ENCODE data around the gene CEP350. TPM values are rescaled to one million over a fixed set of nuclear protein-coding genes. Genes with fewer than 3 reads are reported as not detected.

Gene CEP350
- total RNA-seq, 1 experiment from 2014 or later = 41.1 TPM

- intact Hi-C loops (cut with micrococcal nuclease; ENCODE audit: unreplicated experiment) = no loop called here
Measured at GRCh38 chr1:179966551-179966950, 11.9 kb downstream of the CEP350 start.

DNA sequence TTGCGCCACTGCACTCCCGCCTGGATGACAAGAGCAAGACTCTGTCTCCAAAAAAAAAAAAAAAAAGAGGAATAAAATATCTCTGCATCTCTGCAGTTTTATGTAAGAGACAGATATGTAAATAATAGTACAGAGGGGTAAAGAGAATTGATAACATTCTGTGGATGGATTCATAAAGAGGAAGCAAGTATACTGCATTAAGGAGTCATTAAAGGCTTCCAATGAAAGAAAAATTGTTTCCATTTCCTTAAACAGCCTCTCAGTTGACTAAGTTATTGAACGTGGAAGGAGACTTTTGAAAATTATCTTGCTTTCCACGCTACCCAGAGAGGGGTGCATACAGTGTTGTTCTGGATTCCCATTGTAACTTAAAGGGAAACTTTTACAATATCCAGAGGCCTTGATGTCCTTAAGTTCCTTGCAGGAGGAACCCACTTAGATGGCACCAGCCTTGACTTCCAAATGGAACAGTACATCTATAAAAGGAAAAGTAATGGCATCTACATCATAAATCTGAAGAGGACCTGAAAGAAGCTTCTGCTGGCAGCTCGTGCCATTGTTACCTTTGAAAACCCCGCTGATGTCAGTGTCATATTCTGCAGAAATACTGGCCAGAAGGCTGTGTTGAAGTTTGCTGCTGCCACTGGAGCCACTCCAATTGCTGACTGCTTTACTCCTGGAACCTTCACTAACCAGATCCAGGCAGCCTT lies 13.8 kb downstream of the CEP350 start:
- POLR2A ChIA-PET = no interaction called here
- Histone ChIP-seq H3K27ac (ENCODE audit: low read length) (no peak overlapping the region), H3K9me3 (ENCODE audit: control insufficient read depth, insufficient read depth, low read depth, low read length) (peaks cover 9% of the 10 kb centered on the region; the same call in 1 of the 2 replicates), H3K4me1 (ENCODE audit: control insufficient read depth, insufficient read depth, low read length) (0 out of 2 replicates have a peak, but pooled peaks cover 3% of the 10 kb centered on the region), H3K27me3 (ENCODE audit: control insufficient read depth, insufficient read depth, low read length) (no peaks in the 10 kb centered on the region), H3K4me3 (ENCODE audit: low read depth in 2 of 2, low read length in 2 of 2) (no peak overlapping the region), H3K36me3 (ENCODE audit: control insufficient read depth, insufficient read depth, low read length) (no peaks in the 10 kb centered on the region)
- no peak for TF ChIP-seq TCF7L2 (IDR thresholded peaks at IDR 0.05; ENCODE audit: low read depth, low read length)
- TF ChIP-seq POLR2AphosphoS5 (IDR thresholded peaks at IDR 0.05; ENCODE audit: low read depth, low read length) = no peak
- TF ChIP-seq, protein P1, sequence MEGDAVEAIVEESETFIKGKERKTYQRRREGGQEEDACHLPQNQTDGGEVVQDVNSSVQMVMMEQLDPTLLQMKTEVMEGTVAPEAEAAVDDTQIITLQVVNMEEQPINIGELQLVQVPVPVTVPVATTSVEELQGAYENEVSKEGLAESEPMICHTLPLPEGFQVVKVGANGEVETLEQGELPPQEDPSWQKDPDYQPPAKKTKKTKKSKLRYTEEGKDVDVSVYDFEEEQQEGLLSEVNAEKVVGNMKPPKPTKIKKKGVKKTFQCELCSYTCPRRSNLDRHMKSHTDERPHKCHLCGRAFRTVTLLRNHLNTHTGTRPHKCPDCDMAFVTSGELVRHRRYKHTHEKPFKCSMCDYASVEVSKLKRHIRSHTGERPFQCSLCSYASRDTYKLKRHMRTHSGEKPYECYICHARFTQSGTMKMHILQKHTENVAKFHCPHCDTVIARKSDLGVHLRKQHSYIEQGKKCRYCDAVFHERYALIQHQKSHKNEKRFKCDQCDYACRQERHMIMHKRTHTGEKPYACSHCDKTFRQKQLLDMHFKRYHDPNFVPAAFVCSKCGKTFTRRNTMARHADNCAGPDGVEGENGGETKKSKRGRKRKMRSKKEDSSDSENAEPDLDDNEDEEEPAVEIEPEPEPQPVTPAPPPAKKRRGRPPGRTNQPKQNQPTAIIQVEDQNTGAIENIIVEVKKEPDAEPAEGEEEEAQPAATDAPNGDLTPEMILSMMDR (IDR thresholded peaks at IDR 0.05) = no peak
- intact Hi-C loops (cut with micrococcal nuclease; ENCODE audit: unreplicated experiment) (no loop called here), in situ Hi-C loops (cut with HindIII; ENCODE audit: low pct_unique_long_range_greater_than_20kb, low sequenced_read_pairs) (no loop called here)
- CTCF ChIA-PET = no interaction called here
- ATAC-seq (no peak), DNase-seq (ENCODE audit: low read depth, low spot score) (no peak)
- no TSS peak for BruUV-seq (replicated peaks)

More at GRCh38 chr1:179966551-179966950, 11.9 kb downstream of the CEP350 start:
- H3K4me3 ChIP-seq (ENCODE audit: low read depth in 2 of 2, low read length in 2 of 2) = no peak overlapping the region
- 0 out of 2 replicates have a peak, but pooled peaks cover 2% of the 10 kb centered on the region for H3K4me1 ChIP-seq (ENCODE audit: control insufficient read depth, insufficient read depth, low read length)
- CTCF ChIA-PET = interaction anchor here (0.6 kb wide), 1 partner anchor 124 kb away, joined by 5 read pairs; no protein-coding TSS in a partner anchor
- POLR2A ChIA-PET = no interaction called here
- ATAC-seq (no peak), DNase-seq (ENCODE audit: low read depth, low spot score) (no peak)
- no peaks in the 10 kb centered on the region for H3K27me3 ChIP-seq (ENCODE audit: control insufficient read depth, insufficient read depth, low read length)
- in situ Hi-C loops (cut with HindIII; ENCODE audit: low pct_unique_long_range_greater_than_20kb, low sequenced_read_pairs) = no loop called here
- no peaks in the 10 kb centered on the region for H3K36me3 ChIP-seq (ENCODE audit: control insufficient read depth, insufficient read depth, low read length)
- H3K27ac ChIP-seq (ENCODE audit: low read length) = no peak overlapping the region
- TSS peak; percentile 6 for BruUV-seq (replicated peaks)
- H3K9me3 ChIP-seq (ENCODE audit: control insufficient read depth, insufficient read depth, low read depth, low read length) = peaks cover 9% of the 10 kb centered on the region; the same call in 1 of the 2 replicates
- TF ChIP-seq, protein P2, sequence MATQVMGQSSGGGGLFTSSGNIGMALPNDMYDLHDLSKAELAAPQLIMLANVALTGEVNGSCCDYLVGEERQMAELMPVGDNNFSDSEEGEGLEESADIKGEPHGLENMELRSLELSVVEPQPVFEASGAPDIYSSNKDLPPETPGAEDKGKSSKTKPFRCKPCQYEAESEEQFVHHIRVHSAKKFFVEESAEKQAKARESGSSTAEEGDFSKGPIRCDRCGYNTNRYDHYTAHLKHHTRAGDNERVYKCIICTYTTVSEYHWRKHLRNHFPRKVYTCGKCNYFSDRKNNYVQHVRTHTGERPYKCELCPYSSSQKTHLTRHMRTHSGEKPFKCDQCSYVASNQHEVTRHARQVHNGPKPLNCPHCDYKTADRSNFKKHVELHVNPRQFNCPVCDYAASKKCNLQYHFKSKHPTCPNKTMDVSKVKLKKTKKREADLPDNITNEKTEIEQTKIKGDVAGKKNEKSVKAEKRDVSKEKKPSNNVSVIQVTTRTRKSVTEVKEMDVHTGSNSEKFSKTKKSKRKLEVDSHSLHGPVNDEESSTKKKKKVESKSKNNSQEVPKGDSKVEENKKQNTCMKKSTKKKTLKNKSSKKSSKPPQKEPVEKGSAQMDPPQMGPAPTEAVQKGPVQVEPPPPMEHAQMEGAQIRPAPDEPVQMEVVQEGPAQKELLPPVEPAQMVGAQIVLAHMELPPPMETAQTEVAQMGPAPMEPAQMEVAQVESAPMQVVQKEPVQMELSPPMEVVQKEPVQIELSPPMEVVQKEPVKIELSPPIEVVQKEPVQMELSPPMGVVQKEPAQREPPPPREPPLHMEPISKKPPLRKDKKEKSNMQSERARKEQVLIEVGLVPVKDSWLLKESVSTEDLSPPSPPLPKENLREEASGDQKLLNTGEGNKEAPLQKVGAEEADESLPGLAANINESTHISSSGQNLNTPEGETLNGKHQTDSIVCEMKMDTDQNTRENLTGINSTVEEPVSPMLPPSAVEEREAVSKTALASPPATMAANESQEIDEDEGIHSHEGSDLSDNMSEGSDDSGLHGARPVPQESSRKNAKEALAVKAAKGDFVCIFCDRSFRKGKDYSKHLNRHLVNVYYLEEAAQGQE (IDR thresholded peaks at IDR 0.05; ENCODE audit: insufficient read depth in 1 of 2, low read depth in 2 of 2, low read length in 1 of 2) = no peak
- TF ChIP-seq TCF7L2 (IDR thresholded peaks at IDR 0.05; ENCODE audit: low read depth, low read length) (no peak), POLR2AphosphoS5 (IDR thresholded peaks at IDR 0.05; ENCODE audit: low read depth, low read length) (no peak), SIN3A (IDR thresholded peaks at IDR 0.05; ENCODE audit: borderline replicate concordance, insufficient read depth, low read depth, low read length) (no peak)
- TF ChIP-seq, protein P1 (IDR thresholded peaks at IDR 0.05) = no peak
